Activated CD8-positive, alpha-beta memory T cell treated with anti-CD3 and anti-CD28 coated beads, Interleukin-2, amount 50 U/mL, for 1 hour (primary cell): Measurements from ENCODE around the gene WBP2NL.

Experiments used
- DNase-seq: peaks from one replicate; pipeline ENCODE4 v3.0.0-alpha.2; 2020; ENCODE audit errors: extremely low read depth

WBP2NL gene

GRCh38 chr22:42072606-42073330, 74.2 kb downstream of the WBP2NL start:
- no peak for DNase-seq

GRCh38 chr22:42073621-42074041, 75.0 kb downstream of the WBP2NL start:
- DNase-seq = no peak

- no peak for DNase-seq
Observed at GRCh38 chr22:42074132-42074811, 75.7 kb downstream of the WBP2NL start, which contains the start of gene PHETA2. PHETA2 (plus strand) TSS chr22:42074248; CDS start chr22:42077294, 3,046 bp downstream.

GRCh38 chr22:42074846-42075676, 76.5 kb downstream of the WBP2NL start:
- no peak for DNase-seq

GRCh38 chr22:42076764-42077485, 78.3 kb downstream of the WBP2NL start:
- no peak for DNase-seq

GRCh38 chr22:42077486-42078125, 79.0 kb downstream of the WBP2NL start:
- DNase-seq = no peak
